HG03064 (cell line): Measurements from ENCODE around the gene PGAP2.

Source experiments
- ATAC-seq: cut with Tn5 transposase; IDR thresholded peaks from one replicate; pipeline ENCODE4 v1.9.1; 2021; ENCODE audit warnings: low read depth; ENCODE audit not compliant: unreplicated experiment

Gene PGAP2

DNA sequence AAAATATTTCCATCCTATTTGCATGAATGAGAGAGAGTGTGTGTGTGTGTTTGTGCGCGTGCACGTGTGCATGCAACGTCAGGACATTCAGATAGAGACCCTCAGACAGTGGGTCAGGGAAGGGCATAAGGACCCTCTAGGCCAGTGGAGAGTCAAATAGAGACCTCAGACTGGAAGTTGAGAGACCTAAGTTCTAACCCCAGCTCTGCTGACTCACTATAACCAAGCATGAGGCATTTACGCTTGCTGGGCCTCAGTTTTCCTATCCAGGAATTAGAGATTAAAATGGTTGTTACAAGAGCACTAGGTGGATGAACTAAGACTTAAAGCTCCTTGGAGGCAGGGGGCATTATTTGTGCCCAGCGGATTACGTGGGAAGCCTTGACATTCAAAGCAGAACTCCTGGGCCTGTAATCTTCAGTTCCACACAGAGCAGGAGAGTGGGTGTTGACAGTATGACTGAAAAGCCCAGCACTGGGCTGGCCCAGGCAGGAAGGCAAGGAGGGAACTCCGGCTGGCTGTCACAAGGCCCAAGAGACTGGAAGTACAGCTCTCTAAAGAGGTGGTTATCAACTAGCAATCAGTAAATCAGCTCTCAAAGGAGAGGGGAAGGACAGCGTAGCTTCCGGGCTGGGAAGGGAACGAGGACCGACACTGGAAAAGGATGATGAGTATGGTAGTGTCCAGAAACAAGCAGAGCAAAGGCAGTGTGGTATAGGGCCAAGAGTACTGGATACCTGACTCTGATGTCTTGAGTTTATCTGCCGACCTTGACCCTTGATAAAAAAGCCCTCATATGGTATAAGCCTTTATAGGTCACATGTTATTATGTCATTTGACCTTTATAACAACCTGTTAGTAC is 23.2 kb downstream of the PGAP2 start:
- no peak for ATAC-seq

DNA sequence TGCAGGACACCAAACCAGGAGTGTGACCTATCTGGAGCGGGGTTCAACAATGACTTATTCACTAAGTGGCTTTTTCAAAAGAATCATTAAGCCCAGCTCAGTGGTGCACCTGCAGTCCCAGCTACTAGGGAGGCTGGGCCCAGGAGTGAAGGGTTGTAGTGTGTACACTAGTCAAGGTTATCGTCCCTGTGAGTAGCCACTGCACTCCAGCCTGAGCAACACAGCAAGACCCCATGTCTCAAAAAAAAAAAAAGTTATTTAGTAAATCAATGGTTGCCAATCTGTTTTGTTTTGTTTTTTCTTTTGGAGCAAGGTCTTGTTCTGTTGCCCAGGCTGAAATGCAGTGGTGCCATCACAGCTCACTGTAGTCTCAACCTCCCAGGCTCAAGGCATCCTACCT is 24.5 kb downstream of the PGAP2 start:
- no peak for ATAC-seq

DNA sequence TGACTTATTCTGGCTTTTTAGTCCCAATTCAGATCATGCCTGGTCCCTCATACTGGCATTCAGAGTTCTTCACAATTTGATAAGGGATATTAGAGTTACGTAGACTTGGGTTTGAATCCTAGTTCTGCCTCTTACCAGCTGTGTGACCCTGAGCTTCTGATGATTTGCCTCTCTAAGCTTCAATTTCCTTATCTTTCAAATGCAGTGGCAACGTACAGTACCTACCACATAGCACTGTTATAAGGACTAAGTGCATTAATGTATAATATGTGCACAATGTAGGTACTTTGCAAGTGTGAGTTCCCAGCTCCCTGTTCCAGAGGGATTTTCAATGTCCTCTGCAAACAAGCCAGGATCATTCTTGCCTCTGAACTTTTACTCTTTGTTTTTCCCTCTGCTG is 25.1 kb downstream of the PGAP2 start:
- ATAC-seq = no peak

DNA sequence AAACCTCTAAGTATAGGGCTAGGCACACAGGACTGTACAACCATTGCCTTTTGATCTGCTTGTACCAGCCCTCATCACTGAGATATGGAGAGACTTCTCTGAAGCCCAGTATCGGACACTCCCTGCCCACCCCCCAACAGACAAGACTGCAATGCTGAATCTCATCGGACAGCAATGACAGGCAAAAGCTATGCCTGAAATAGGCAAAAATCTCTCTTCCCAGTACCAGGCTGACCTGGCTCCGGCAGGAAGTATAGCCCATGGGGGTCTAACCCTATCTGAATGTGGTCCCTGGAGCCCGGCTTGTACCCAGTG is 25.9 kb downstream of the PGAP2 start:
- no peak for ATAC-seq

DNA sequence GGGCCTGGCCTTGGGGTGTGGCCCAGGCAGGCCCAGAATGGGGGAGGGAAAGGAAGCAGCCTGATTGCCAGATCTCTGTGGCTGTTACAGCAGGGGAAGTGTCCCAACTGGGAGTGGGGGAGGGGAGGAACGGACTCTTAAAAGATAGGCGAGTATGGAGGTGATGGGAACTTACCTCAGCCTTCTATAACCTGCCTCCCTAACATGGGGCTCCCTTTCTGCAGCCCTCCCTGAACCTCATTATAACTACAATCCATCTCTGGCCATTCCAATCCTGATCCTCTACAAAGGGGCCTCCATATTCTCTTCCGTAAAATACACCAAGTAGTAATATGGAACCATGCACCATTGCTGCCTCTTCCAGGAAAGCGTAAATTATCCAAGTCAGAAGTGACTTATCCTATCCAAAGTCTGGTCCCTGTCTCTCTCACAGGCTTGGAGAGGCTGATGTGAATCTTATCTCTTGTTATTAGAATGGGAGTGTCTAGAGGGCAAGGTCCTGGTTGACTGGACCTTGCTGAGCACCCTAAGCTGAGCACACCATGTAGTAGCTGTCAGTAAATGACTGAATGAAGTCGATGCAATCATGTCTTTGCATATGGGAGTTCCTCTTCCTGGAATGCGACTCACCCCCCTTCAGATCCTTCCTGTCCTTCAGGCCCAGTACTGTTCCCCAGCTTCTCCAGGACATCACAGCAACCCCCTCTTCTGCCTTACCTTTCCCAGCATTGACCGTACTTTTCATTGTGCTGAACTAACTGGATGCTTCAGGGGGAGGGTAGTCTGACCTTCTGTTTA is 26.5 kb downstream of the PGAP2 start:
- no peak for ATAC-seq

DNA sequence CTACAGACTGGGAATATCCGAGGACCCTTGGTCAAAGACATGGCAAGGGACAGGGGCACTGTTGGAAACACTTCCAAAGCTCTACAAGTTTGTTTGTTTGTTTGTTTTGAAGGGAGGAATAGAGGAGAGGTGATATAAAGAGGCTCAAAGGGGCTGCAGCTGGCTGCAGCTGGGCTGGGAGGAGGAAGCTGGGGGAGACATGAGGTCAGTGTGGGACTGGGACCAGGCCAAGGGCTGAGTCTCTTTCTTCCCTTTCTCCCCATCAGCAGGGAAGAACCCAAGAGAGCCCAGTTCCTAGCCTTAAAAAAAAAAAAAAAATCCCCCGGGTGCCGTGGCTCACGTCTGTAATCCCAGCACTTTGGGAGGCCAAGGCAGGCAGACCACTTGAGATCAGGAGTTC is 27.4 kb downstream of the PGAP2 start:
- no peak for ATAC-seq

DNA sequence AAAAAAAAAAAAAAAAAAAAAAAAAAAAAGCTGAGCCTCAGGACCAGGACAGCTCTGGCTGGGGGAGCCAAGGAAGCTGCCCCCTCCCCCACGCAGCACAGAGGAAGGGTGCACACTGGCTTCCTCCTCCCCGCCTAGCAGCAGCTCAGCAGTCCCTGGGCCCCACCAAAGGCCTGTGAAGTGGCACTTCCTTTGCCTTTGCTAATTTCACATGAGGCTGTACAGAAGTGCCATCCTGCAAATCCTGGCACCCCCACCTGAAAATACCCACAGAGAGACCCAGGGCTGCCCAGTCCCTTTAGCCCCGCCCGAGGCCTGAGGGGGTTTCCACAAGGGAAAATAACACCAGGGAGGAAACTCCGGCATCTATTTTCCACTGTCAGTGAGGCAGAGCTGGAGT is 28.5 kb downstream of the PGAP2 start:
- ATAC-seq = no peak

DNA sequence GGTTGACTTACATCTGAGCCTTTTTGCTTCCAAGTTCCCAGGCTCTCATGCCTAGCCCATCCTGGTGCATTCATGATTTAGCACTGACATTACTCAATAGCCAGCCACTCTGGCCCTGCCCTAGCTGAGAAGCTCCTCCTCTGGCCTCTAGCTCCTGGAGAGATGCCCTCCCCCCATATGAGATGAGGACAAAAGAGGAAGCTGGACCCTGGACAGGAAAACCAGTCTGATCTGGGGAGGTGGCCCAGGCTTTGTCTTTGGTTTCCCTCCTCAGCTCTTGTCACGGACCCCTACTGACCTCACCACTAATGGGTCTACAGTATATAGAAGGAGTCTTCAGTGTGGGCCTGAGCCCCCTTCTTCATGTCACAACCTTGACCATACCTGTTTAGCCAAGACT is 29.4 kb downstream of the PGAP2 start:
- no peak for ATAC-seq

DNA sequence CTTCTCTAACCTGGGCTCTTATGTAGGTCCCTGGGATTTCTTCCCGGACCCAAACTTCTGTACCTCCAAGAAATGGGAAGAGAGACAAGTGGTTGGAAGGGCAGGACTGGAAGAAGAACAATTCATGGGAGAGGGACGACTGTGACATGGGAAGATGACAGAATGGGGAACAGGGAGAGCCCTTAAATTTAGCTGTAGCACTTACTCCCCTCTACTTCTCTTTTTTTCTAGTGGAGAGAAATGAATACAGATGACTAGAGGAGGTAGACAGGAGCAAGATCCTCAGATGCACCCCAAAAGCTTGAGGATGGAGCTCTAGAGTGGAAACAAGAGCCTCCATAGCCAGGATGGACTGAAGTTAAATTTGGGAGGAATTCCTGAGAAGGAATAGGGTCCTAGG is 30.1 kb downstream of the PGAP2 start:
- no peak for ATAC-seq

DNA sequence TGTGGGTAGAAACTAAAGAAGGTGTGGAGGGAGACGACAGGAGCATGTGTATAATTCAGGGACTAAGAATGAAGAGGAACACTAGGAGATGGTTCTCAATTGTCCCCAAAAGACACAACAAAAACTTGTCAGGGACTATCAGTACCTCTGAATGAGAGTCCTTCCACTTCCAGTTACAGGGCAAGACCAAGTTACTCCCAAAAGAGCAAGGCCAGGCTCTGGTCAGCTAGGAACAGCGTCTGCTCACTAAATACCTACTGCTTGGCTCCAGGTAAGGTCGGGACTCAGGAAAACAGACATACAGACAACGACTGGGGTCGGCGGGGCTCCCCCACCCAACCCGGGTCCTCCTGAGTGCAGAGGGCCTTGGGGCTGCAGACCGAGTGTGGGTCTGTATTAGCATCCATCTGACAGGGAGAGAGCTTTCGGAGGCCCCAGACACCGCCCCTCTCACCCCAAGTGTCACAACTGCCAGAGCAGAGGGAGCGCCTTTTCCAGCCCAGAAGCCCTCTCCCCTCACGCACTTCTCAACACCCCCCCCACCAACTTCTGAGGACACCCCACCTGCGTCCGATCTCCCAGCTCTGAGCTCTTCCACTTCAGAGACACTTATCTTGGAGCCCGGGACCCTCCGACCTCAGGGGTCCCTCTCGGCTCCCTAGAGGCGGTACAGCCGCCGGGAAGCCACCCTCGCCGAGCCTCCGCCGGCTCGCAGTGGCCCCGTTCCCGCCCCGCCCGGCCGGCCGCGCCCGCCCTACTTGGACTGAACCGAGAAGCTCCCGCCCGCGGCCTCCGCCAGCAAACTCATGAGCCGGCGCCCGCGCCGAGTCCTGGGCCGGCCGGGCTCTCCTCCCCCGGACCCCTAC is 31.9 kb downstream of the PGAP2 start:
- ATAC-seq = peak; percentile 2

DNA sequence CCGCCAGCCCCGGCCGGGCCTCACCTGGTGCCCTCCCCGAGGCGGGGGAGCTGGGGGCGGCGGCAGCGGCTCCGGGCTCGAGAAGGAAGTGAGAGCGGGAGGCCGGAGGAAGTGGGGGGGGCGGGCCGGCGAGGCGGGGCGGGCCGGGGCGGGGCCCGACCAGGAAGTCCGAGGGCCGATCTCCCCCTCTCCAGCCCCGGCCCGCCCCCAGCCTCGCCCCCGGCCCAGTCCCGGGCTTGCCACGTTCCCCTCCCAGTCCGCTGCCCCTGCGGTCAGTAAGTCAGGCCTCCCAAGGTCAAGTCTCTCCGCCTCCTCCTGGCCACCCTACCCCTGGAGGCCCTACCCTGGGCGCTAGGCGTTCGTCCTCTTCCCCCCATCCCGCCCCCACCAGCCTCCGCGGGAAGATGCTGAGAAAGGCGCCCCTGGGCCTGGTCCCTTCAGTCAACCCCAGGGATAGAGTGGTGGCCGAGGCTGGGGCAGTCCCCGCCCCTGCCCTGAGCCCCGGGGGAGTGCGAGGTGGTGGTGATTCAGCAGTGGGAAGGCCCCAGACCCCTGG is 32.6 kb downstream of the PGAP2 start, which contains the start of gene RHOG:
TSS of gene RHOG (minus strand) at position 90 of the 556 bp plus-strand sequence. CDS start 12,821 bp downstream, outside the sequence.
- ATAC-seq = peak; percentile 47

DNA sequence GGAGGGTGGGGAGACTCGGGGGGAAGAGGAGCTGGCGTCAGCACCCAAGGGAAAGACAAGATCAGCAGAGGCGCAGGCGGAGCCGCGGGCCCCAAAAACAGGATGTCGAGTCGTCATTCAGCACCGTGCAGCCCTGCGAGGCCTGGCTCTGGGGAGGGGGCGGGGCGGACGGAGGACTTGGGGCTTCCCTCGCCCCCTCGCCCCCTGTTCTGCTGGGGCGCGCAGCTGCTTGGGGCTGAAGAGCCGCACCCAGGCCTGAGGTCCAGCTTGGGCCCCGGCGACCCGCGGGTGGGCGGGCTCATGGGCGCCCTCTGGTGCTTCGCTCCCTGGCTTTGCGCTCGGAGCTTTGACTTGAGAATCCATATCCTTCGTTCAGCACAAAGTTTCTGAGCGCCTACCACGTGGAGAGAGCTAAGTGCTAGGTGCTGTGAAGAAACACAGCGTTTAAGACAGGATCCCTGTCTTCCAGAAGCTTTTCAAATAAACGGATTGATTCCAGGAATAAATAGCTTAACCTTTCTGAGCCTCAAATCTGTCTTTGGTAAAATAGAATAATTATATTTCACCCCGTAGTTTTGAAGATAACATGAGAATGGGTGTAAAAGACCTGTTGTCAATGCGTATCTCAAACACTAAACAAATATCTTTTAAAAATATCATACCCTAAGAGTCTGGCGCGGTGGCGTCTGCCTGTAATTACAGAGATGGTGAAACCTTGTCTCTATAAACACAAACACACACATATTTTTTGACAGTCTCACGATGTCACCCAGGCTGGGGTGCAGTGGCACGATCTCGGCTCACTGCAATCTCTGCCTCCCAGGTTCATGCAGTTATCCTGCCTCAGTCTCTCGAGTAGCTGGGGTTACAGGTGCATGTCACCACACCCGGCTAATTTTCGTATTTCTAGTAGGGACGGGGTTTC is 33.3 kb downstream of the PGAP2 start:
- peak; percentile 34 for ATAC-seq

DNA sequence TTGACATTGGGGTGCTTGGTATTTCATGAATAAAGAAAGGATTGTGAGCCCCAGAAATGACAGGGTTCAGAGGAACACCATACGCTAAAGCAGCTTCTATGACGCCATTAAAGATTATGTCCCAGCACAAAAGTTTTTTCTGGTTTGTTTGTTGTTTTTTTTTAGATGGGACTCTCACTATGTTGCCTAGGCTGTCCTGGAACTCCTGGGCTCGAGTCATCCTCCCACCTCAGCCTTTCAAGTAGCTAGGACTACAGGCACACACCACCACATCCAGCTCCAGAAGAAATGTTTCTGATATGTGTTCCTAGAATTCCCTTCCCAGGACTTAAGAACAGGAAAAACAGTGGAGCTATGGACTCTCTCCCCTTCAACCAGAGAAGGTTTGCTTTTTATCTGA is 35.0 kb downstream of the PGAP2 start:
- ATAC-seq = no peak

DNA sequence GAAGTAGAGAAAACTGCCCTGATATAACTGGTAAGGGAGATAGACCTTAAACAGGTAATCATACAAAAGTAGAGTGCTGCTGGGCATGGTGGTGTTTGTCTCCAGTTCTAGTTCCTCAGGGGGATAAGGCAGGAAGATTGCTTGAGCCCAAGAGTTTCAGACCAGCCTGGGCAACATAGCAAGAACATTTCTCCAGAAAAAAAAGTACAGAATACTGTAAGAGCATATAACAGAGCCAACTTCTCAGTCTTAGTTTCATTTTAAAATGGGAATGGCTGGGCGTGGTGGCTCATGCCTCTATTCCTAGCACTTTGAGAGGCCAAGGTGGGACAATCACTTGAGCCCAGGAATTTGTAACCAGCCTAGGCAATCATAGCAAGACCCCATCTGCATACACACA is 36.9 kb downstream of the PGAP2 start:
- no peak for ATAC-seq

DNA sequence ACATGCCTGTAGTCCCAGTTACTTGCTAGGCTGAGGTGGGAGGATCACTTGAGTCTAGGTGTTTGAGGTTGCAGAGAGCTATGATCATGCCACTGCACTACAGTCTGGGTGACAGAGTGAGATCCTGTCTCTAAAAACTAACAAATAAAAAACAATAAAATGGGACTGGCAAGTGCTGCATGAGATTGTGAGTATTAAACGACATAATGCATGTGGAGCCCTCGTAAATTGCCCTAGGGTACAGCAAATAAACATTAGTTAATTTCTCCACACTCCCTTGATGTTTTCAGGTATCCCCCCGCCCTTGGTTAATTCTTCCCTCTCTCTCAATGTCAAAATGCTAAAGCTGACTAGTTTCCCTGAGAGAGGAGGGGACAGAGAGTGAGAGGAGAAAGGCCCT is 37.3 kb downstream of the PGAP2 start:
- no peak for ATAC-seq

DNA sequence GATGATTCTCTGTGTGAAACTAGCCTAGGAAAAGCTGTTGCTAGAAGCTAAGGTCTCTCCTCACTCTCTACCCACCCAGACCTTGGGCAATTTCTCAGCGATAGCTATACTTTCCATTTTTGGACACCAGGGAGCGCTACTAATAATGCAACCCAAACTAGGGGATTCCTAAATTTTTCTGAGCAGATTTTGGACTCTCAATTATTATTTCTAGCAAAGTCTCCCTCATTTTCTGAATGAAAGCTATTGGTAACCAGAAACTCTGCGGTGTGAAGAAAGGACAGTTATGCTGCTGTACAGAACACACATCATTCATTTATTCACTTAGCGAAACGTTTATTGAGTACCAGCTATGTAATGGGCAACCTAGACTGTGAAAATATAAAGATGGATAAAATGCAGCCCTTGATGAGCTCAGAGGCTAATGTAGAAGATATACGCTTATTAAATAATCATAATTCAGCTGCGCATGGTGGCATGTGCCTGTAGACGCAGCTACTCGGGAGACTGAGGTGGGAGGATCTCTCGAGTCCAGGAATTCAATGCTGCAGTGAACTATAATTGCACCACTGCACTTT is 41.0 kb downstream of the PGAP2 start:
- ATAC-seq = no peak

DNA sequence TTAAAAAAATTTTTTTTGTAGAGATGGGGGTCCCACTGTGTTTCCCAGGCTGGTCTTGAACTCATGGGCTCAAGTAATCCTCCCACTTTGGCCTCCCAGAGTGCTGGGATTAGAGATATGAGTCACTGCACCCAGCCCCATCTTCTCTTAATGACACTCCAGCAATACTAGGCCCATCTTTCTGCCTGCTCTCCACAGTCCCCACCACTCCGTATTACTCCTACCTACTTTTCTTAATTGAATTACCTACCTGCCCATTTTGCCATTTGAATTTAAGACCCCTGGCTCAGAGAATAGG is 45.1 kb downstream of the PGAP2 start:
- ATAC-seq = no peak

DNA sequence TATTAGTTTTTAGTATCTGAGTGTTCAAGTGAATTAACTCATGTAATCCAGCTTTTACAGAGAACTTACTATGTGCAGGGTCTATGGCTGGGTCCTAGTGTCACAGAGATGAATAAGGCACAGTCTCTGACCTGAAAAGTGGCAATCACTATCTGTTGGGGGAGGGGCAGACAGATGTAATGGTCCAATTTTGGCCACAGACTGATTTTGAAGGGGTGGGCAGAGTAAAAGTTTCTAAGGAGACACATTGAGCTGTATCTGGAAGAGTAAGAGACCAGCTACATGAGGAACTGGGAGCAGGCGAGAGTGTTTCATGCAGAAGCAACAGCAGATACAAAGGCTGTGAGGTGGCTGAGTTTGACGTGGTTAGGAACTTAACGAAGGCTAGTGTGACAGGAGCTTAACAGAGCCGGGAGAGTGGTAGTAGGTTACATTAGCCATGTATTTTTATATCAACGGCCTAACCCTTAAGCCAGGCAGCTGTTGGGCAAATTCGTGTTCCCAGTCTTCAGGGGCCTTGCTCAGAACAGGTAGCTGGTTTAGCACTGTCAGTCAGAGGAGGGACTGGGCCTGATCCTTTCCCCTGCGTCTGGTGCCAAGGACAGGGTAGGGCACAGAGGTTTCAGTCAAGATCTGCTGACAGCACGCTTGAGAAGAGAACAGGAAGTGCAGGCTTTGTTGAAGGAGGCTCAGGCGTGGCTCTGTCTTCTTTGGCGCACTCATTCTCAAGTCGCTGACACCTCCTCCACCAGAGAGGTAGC is 45.7 kb downstream of the PGAP2 start:
- ATAC-seq = peak; percentile 43

DNA sequence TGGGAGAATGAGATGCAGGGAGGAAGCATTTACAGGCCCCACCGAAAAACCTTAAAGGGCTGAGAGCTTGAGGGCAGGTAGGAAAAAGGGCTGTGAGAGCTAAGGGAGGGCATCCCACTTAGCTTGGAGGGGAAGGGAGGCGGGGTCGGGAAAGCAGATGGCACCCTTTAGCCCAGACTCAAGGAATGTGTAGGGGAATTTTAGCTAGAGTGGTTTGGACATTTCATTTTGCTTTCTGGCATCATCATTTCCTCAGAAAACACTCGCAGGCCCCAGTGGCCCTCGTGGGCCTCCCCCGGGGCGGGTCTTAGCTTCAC is 46.3 kb downstream of the PGAP2 start:
- ATAC-seq = no peak
